ENCODE data around the gene EXOC8. TPM values are rescaled to one million over a fixed set of nuclear protein-coding genes. Genes with fewer than 3 reads are reported as not detected.

Gene EXOC8
- total and polyA plus RNA-seq, 9 of the 15 experiments (the other 6 are each of a cell fraction or from before 2014, with no cell fraction given), result 2.1 to 13.6 (median 7.2) TPM

GRCh38 chr1:231355171-231355570, 17.5 kb upstream of the EXOC8 start:
- Histone ChIP-seq H3K9ac (ENCODE audit: insufficient read depth in 1 of 2, low read depth in 2 of 2, low read length in 2 of 2) (no peak overlapping the region), H4K20me1 (replicated peaks; ENCODE audit: control insufficient read depth, insufficient read depth, low read length) (0 out of 2 replicates have a peak, but pooled peaks cover 3% of the 10 kb centered on the region), H3K4me2 (ENCODE audit: insufficient read depth, low read length) (no peak overlapping the region), H3K4me3 (no peak overlapping the region), H2AFZ (ENCODE audit: low read depth, low read length) (no peak overlapping the region), H3K9me3 (replicated peaks; ENCODE audit: control insufficient read depth, insufficient read depth, low read depth, low read length) (no peaks in the 10 kb centered on the region), H3K4me1 (replicated peaks in 1 of 2; ENCODE audit: control insufficient read depth in 2 of 2, insufficient read depth in 2 of 2, low read length in 2 of 2) (peaks cover 0 to 21% of the 10 kb centered on the region in 2 experiments; a peak in 3 of 5 replicates), H3K27ac (ENCODE audit: extremely low read depth, low read depth, low read length) (peak overlapping the region; percentile 51), H3K9me1 (ENCODE audit: control insufficient read depth, insufficient read depth, low read length) (no peaks in the 10 kb centered on the region), H3K27me3 (ENCODE audit: control insufficient read depth in 2 of 2, insufficient read depth in 2 of 2, low read length in 2 of 2) (no peaks in the 10 kb centered on the region), H3K79me2 (ENCODE audit: control insufficient read depth, insufficient read depth, low read length) (no peaks in the 10 kb centered on the region; the same call in 2 of the 3 replicates), H3K36me3 (ENCODE audit: control insufficient read depth, insufficient read depth, low read length) (peaks cover 41% of the 10 kb centered on the region)
- TF ChIP-seq CREBBP (IDR thresholded peaks at IDR 0.05; ENCODE audit: low read depth, low read length), result no peak
- TF ChIP-seq PHF21A (IDR thresholded peaks at IDR 0.05; ENCODE audit: borderline replicate concordance, low read depth), result no peak
- TF ChIP-seq ELF1 (tag; IDR thresholded peaks at IDR 0.05), result no peak
- no peak for TF ChIP-seq BRF1 (IDR thresholded peaks at IDR 0.05; ENCODE audit: borderline replicate concordance, extremely low read depth, insufficient read length)
- TF ChIP-seq NRF1 (conservative IDR thresholded peaks at IDR 0.05 in 1 of 2, IDR thresholded peaks at IDR 0.05 in 1 of 2), result no peak
- TF ChIP-seq STAT5A (IDR thresholded peaks at IDR 0.05; ENCODE audit: borderline replicate concordance, low read length), result no peak
- TF ChIP-seq, protein P1, sequence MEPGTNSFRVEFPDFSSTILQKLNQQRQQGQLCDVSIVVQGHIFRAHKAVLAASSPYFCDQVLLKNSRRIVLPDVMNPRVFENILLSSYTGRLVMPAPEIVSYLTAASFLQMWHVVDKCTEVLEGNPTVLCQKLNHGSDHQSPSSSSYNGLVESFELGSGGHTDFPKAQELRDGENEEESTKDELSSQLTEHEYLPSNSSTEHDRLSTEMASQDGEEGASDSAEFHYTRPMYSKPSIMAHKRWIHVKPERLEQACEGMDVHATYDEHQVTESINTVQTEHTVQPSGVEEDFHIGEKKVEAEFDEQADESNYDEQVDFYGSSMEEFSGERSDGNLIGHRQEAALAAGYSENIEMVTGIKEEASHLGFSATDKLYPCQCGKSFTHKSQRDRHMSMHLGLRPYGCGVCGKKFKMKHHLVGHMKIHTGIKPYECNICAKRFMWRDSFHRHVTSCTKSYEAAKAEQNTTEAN (CRISPR knock-in tag; IDR thresholded peaks at IDR 0.05), result no peak
- no peak for TF ChIP-seq ZNF699 (CRISPR knock-in tag; IDR thresholded peaks at IDR 0.05; ENCODE audit: insufficient replicate concordance)
- TF ChIP-seq MTA1 (IDR thresholded peaks at IDR 0.05; ENCODE audit: borderline replicate concordance), result no peak
- TF ChIP-seq TEAD1 (CRISPR knock-in tag; IDR thresholded peaks at IDR 0.05), result no peak
- TF ChIP-seq, protein P2, sequence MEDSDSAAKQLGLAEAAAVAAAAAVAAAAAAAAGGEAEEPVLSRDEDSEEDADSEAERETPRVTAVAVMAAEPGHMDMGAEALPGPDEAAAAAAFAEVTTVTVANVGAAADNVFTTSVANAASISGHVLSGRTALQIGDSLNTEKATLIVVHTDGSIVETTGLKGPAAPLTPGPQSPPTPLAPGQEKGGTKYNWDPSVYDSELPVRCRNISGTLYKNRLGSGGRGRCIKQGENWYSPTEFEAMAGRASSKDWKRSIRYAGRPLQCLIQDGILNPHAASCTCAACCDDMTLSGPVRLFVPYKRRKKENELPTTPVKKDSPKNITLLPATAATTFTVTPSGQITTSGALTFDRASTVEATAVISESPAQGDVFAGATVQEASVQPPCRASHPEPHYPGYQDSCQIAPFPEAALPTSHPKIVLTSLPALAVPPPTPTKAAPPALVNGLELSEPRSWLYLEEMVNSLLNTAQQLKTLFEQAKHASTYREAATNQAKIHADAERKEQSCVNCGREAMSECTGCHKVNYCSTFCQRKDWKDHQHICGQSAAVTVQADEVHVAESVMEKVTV (CRISPR knock-in tag; IDR thresholded peaks at IDR 0.05), result no peak
- TF ChIP-seq FIP1L1 (IDR thresholded peaks at IDR 0.05; ENCODE audit: low read depth, low read length, poor library complexity, severe bottlenecking), result no peak
- no peak for TF ChIP-seq NFE2 (IDR thresholded peaks at IDR 0.05; ENCODE audit: low read depth)
- TF ChIP-seq ID3 (CRISPR knock-in tag; IDR thresholded peaks at IDR 0.05), result no peak
- no peak for TF ChIP-seq ID3 (tag; IDR thresholded peaks at IDR 0.05)
- TF ChIP-seq ZBTB1 (CRISPR knock-in tag; IDR thresholded peaks at IDR 0.05; ENCODE audit: borderline replicate concordance, low read depth), result no peak
- in situ Hi-C loops (cut with MboI), result no loop called here
- intact Hi-C loops (cut with micrococcal nuclease), result loop anchor here (5.0 kb wide), 1 partner anchor 137 kb away; no protein-coding TSS in a partner anchor
- ATAC-seq (peak; percentile 47), FAIRE-seq (peak; percentile 37), DNase-seq (ENCODE audit: extremely low read depth in 1 of 4, low spot score in 3 of 4) (no peak)
- BruUV-seq (replicated peaks), result no TSS peak
- POLR2A ChIA-PET, result interaction anchor here (0.9 to 1.3 kb wide), 4 partner anchors 17 to 245 kb away, joined by 3 to 4 read pairs (median 4); partner anchors contain the start of genes EXOC8 and SPRTN
- CTCF ChIA-PET (ENCODE audit: low intra/inter-chr PET ratio), result interaction anchor here (0.7 kb wide), 1 partner anchor 235 kb away, joined by 3 read pairs; no protein-coding TSS in a partner anchor
- WGBS (ENCODE audit: insufficient coverage, low coverage, missing lambda C conversion rate), result 44% methylated on average over 2 of the region's 3 CpGs
